Measurements from ENCODE around the gene MAPK8IP1. TPM values are rescaled to one million over a fixed set of nuclear protein-coding genes. Genes with fewer than 3 reads are reported as not detected.
A peak's percentile ranks its signal among the peaks of the same experiment; 100 is the strongest.

The MAPK8IP1 gene
- total and polyA plus RNA-seq, 2 donors (not counting 1 experiment from before 2014, with no cell fraction given), result 2.1 to 4.0 TPM

DNA sequence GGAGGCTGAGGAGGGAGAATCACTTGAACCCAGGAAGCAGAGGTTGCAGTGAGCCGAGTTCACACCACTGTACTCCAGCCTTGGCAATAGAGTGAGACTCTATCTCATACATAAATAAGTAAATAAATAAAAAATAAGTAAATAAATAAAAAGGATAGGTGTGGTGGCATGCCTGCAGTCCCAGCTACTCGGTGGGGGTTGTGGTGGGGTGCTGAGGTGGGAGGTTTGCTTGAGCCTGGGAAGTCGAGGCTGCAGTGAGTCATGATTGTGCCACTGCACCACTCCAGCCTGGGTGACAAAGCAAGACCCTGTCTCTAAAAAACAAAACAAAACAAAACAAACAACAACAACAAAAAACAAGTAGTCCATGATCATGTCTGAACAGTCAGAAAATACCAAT, 40.1 kb downstream of the MAPK8IP1 start:
- H3K4me1 ChIP-seq (ENCODE audit: control insufficient read depth in 2 of 2, insufficient read depth in 2 of 2, low read length in 2 of 2), result peaks cover 65 to 84% of the 10 kb centered on the region in 2 donors
- WGBS (ENCODE audit: insufficient coverage), result no CpG with 5 or more reads among the region's 3 CpGs

More for the DNA sequence above, 40.1 kb downstream of the MAPK8IP1 start:
- H3K79me2 ChIP-seq (ENCODE audit: control insufficient read depth, insufficient read depth, low read length), result peaks cover 91% of the 10 kb centered on the region
- TF ChIP-seq EZH2 (IDR thresholded peaks at IDR 0.05; ENCODE audit: borderline replicate concordance, insufficient read depth, low read depth, low read length, poor library complexity, severe bottlenecking) (no peak), CTCF (IDR thresholded peaks at IDR 0.05) (no peak)
- ChIA-PET POLR2A (interaction anchor here (2.4 to 9.1 kb wide), 2 partner anchors 7 to 9 kb away, joined by 10 to 162 read pairs; partner anchors contain the start of gene PEX16), CTCF (interaction anchor here (2.4 to 9.6 kb wide), 2 partner anchors 9 to 81 kb away, joined by 7 to 98 read pairs; no protein-coding TSS in a partner anchor)
- Mint-ChIP-seq H3K27me3 (no peaks in the 10 kb centered on the region), H3K4me3 (no peak overlapping the region), H3K9me3 (ENCODE audit: insufficient read depth) (no peaks in the 10 kb centered on the region), H3K27ac (peak overlapping the region; percentile 94), H3K4me1 (peaks cover 77% of the 10 kb centered on the region)
- no peak overlapping the region for H3K9ac ChIP-seq (ENCODE audit: low read length)
- H3K36me3 ChIP-seq (replicated peaks in 1 of 2; ENCODE audit: control extremely low read depth in 1 of 2, control insufficient read depth in 1 of 2, extremely low read depth in 1 of 2, insufficient read depth in 2 of 2, low read length in 1 of 2), result peaks cover 0 to 43% of the 10 kb centered on the region in 2 experiments
- DNase-seq (no peak), ATAC-seq (ENCODE audit: low read depth) (no peak)
- intact Hi-C loops (cut with micrococcal nuclease), result no loop called here
- H3K4me3 ChIP-seq (ENCODE audit: control extremely low read depth in 1 of 5, extremely low read depth in 1 of 5, insufficient read depth in 1 of 5, low read depth in 2 of 5, low read length in 4 of 5), result no peak overlapping the region
- H3K27me3 ChIP-seq (replicated peaks in 1 of 4; ENCODE audit: control extremely low read depth in 1 of 4, control insufficient read depth in 3 of 4, insufficient read depth in 4 of 4, low read length in 3 of 4), result no peaks in the 10 kb centered on the region
- H2AFZ ChIP-seq (ENCODE audit: insufficient read depth, low read depth, low read length, poor library complexity, severe bottlenecking), result no peak overlapping the region
- no peaks in the 10 kb centered on the region for H3K9me3 ChIP-seq (ENCODE audit: control extremely low read depth in 1 of 3, control insufficient read depth in 2 of 3, insufficient read depth in 1 of 3, low read length in 2 of 3)
- H3K4me2 ChIP-seq (replicated peaks; ENCODE audit: low read depth, low read length, poor library complexity, severe bottlenecking), result no peak overlapping the region
- peaks cover 33% of the 10 kb centered on the region for H4K20me1 ChIP-seq (ENCODE audit: control insufficient read depth, insufficient read depth, low read length, poor library complexity, severe bottlenecking)
- peak overlapping the region in 1 of 2 donors; percentile 92 for H3K27ac ChIP-seq (ENCODE audit: low read length in 2 of 2)

Measured in B cell (primary cell).